Lower lobe of right lung (tissue), 2 donors: ENCODE data around the gene SNRK. TPM values are rescaled to one million over a fixed set of nuclear protein-coding genes. Genes with fewer than 3 reads are reported as not detected.

Source experiments
- ATAC-seq, 2 donors: fragments of 200-7000 bp; cut with Tn5 transposase; one replicate each; pipeline ENCODE4 v1.9.1; 2020 to 2022; ENCODE audit warnings: mild to moderate bottlenecking in 2 of 2, moderate library complexity in 2 of 2
- DNase-seq: peaks from one replicate; pipeline ENCODE4 v3.0.0-alpha.2; 2020
- H3K27ac ChIP-seq: fragments of 200-600 bp; one replicate; pipeline ENCODE4 v1.8.0; 2022
- H3K27me3 ChIP-seq: fragments of 200-600 bp; one replicate; pipeline ENCODE4 v1.8.0; 2022; ENCODE audit warnings: low read depth
- H3K36me3 ChIP-seq: fragments of 200-600 bp; one replicate; pipeline ENCODE4 v1.8.0; 2022; ENCODE audit warnings: mild to moderate bottlenecking
- H3K4me1 ChIP-seq: fragments of 200-600 bp; one replicate; pipeline ENCODE4 v1.8.0; 2022
- H3K4me3 ChIP-seq: fragments of 200-600 bp; one replicate; pipeline ENCODE4 v1.8.0; 2022; ENCODE audit warnings: mild to moderate bottlenecking
- H3K9me3 ChIP-seq: fragments of 200-600 bp; one replicate; pipeline ENCODE4 v1.8.0; 2022
- CTCF ChIP-seq: fragments of 200-600 bp; IDR thresholded peaks from one replicate; pipeline ENCODE4 v1.8.0; 2022; ENCODE audit warnings: antibody characterized with exemption, mild to moderate bottlenecking
- intact Hi-C: fragments of 100-400 bp; cut with DNase I; formaldehyde crosslinking; loops from one replicate; pipeline ENCODE4 v1.11.0; 2022
- total RNA-seq: library from RNA; stranded (reverse); fragmentation: NEBNext Ultra II Directional; extraction: Animal tissue kit (Norgen Biotek cat#: 25700); gene quantifications from one replicate; pipeline ENCODE4 v1.2.1, GENCODE V29; 2021
- donor health status: DM: no; HTN: yes; CAD: no; lungs with severe emphysema.

SNRK gene
- total RNA-seq, 1 donor from 2014 or later, result 55.1 TPM

GRCh38 chr3:43246976-43247375, 39.4 kb upstream of the SNRK start:
- TF ChIP-seq CTCF, result no peak
- no peak overlapping the region for H3K27ac ChIP-seq
- no peak overlapping the region for H3K4me3 ChIP-seq
- intact Hi-C loops, result no loop called here
- DNase-seq, result no peak
- H3K4me1 ChIP-seq, result peaks cover 21% of the 10 kb centered on the region
- H3K9me3 ChIP-seq, result peaks cover 10% of the 10 kb centered on the region
- no peaks in the 10 kb centered on the region for H3K36me3 ChIP-seq
- H3K27me3 ChIP-seq, result no peaks in the 10 kb centered on the region
- ATAC-seq, result peak; percentile 21 to 34

- peak overlapping the region; percentile 32 for H3K27ac ChIP-seq
- no peak for TF ChIP-seq CTCF
- no peak for DNase-seq
Measured at GRCh38 chr3:43247561-43248184, 38.7 kb upstream of the SNRK start.

GRCh38 chr3:43248185-43248583, 38.2 kb upstream of the SNRK start:
- intact Hi-C loops, result no loop called here
- DNase-seq (no peak), ATAC-seq (no peak)
- TF ChIP-seq CTCF, result no peak
- peaks cover 21% of the 10 kb centered on the region for H3K4me1 ChIP-seq
- H3K27me3 ChIP-seq, result no peaks in the 10 kb centered on the region
- peak overlapping the region; percentile 32 for H3K27ac ChIP-seq
- H3K9me3 ChIP-seq, result peaks cover under 1% of the 10 kb centered on the region
- H3K4me3 ChIP-seq, result no peak overlapping the region
- no peaks in the 10 kb centered on the region for H3K36me3 ChIP-seq

More at GRCh38 chr3:43247561-43248184, 38.7 kb upstream of the SNRK start:
- Histone ChIP-seq H3K4me3 (no peak overlapping the region), H3K4me1 (peaks cover 21% of the 10 kb centered on the region), H3K9me3 (peaks cover 5% of the 10 kb centered on the region), H3K27me3 (no peaks in the 10 kb centered on the region), H3K36me3 (no peaks in the 10 kb centered on the region)
- ATAC-seq, result no peak
- intact Hi-C loops, result no loop called here

- no peaks in the 10 kb centered on the region for H3K36me3 ChIP-seq
- H3K27me3 ChIP-seq, result no peaks in the 10 kb centered on the region
- H3K27ac ChIP-seq, result no peak overlapping the region
- no peaks in the 10 kb centered on the region for H3K9me3 ChIP-seq
- ATAC-seq, result no peak
- TF ChIP-seq CTCF, result no peak
- intact Hi-C loops, result no loop called here
- no peak overlapping the region for H3K4me3 ChIP-seq
- peaks cover 21% of the 10 kb centered on the region for H3K4me1 ChIP-seq
- DNase-seq, result no peak
Measured at GRCh38 chr3:43248973-43249372, 37.4 kb upstream of the SNRK start.

- H3K27me3 ChIP-seq, result no peaks in the 10 kb centered on the region
- no peak for TF ChIP-seq CTCF
- peaks cover 21% of the 10 kb centered on the region for H3K4me1 ChIP-seq
- DNase-seq, result no peak
- no peak overlapping the region for H3K4me3 ChIP-seq
- H3K27ac ChIP-seq, result no peak overlapping the region
- no peak for ATAC-seq
- H3K9me3 ChIP-seq, result no peaks in the 10 kb centered on the region
- intact Hi-C loops, result no loop called here
- H3K36me3 ChIP-seq, result no peaks in the 10 kb centered on the region
Measured at GRCh38 chr3:43249405-43249804, 36.9 kb upstream of the SNRK start.
